Measurements from ENCODE around the gene NAA80.

Gene NAA80

GRCh38 chr3:50333744-50334328, 34.6 kb upstream of the NAA80 start:
- H3K36me3 ChIP-seq, result peaks cover 71% of the 10 kb centered on the region

GRCh38 chr3:50331364-50331907, 32.2 kb upstream of the NAA80 start:
- no peak for DNase-seq
- Histone ChIP-seq H3K9me3 (ENCODE audit: severe bottlenecking) (no peaks in the 10 kb centered on the region), H3K4me3 (ENCODE audit: low read depth, low read length) (no peak overlapping the region), H3K36me3 (peaks cover 72% of the 10 kb centered on the region), H3K27ac (no peak overlapping the region), H3K27me3 (ENCODE audit: insufficient read depth, low read depth, severe bottlenecking) (no peaks in the 10 kb centered on the region)
- TF ChIP-seq CTCF (IDR thresholded peaks at IDR 0.05; ENCODE audit: low read depth, low read length), result no peak

More at GRCh38 chr3:50333744-50334328, 34.6 kb upstream of the NAA80 start:
- Histone ChIP-seq H3K27me3 (ENCODE audit: insufficient read depth, low read depth, severe bottlenecking) (no peaks in the 10 kb centered on the region), H3K4me3 (ENCODE audit: low read depth, low read length) (no peak overlapping the region), H3K27ac (no peak overlapping the region), H3K9me3 (ENCODE audit: severe bottlenecking) (no peaks in the 10 kb centered on the region)
- no peak for DNase-seq
- TF ChIP-seq CTCF (IDR thresholded peaks at IDR 0.05; ENCODE audit: low read depth, low read length), result no peak

- Histone ChIP-seq H3K36me3 (peaks cover 74% of the 10 kb centered on the region), H3K9me3 (ENCODE audit: severe bottlenecking) (no peaks in the 10 kb centered on the region), H3K27me3 (ENCODE audit: insufficient read depth, low read depth, severe bottlenecking) (no peaks in the 10 kb centered on the region), H3K4me3 (ENCODE audit: low read depth, low read length) (no peak overlapping the region), H3K27ac (no peak overlapping the region)
- no peak for TF ChIP-seq CTCF (IDR thresholded peaks at IDR 0.05; ENCODE audit: low read depth, low read length)
- no peak for DNase-seq
Measured at GRCh38 chr3:50330330-50330729, 31.1 kb upstream of the NAA80 start.

GRCh38 chr3:50327943-50328691, 28.9 kb upstream of the NAA80 start, which contains the start of gene TUSC2:
Gene TUSC2, minus strand, starts transcription at chr3:50328223. Its CDS starts 124 bp downstream, at chr3:50328099.
- Histone ChIP-seq H3K27me3 (ENCODE audit: insufficient read depth, low read depth, severe bottlenecking) (no peaks in the 10 kb centered on the region), H3K36me3 (peaks cover 67% of the 10 kb centered on the region), H3K27ac (peak within 1 kb of the TSS; percentile 81), H3K9me3 (ENCODE audit: severe bottlenecking) (no peaks in the 10 kb centered on the region), H3K4me3 (ENCODE audit: low read depth, low read length) (peak within 1 kb of the TSS; percentile 71)
- DNase-seq, result peak; percentile 97
- TF ChIP-seq CTCF (IDR thresholded peaks at IDR 0.05; ENCODE audit: low read depth, low read length), result no peak

- Histone ChIP-seq H3K36me3 (peaks cover 57% of the 10 kb centered on the region), H3K27me3 (ENCODE audit: insufficient read depth, low read depth, severe bottlenecking) (no peaks in the 10 kb centered on the region), H3K4me3 (ENCODE audit: low read depth, low read length) (peak overlapping the region; percentile 71), H3K27ac (peak overlapping the region; percentile 81; the same call in 1 of the 2 replicates), H3K9me3 (ENCODE audit: severe bottlenecking) (no peaks in the 10 kb centered on the region)
- DNase-seq, result no peak
- TF ChIP-seq CTCF (IDR thresholded peaks at IDR 0.05; ENCODE audit: low read depth, low read length), result no peak
Measured at GRCh38 chr3:50327129-50327528, 27.9 kb upstream of the NAA80 start.

Data from WERI-Rb-1 (cell line).